GM23338 (cell line): Measurements from ENCODE around the gene ACSL3. TPM values are rescaled to one million over a fixed set of nuclear protein-coding genes. Genes with fewer than 3 reads are reported as not detected.
A peak's percentile ranks its signal among the peaks of the same experiment; 100 is the strongest.

Experiments used
- ATAC-seq: fragments of 200-7000 bp; cut with Tn5 transposase; 3 replicates; pipeline ENCODE4 v1.9.1; 2020
- DNase-seq: peaks from one replicate; pipeline ENCODE4 v3.0.0-alpha.2; 2015; ENCODE audit warnings: low spot score
- H2AFZ ChIP-seq: fragments of 200-600 bp; sonication (generic); 2 replicates; pipeline ENCODE4 v1.8.0; 2016; ENCODE audit warnings: antibody characterized with exemption, mild to moderate bottlenecking, moderate library complexity
- H3F3A ChIP-seq: fragments of 200-600 bp; sonication (generic); replicated peaks from 2 replicates; pipeline ENCODE4 v1.8.0; 2017; ENCODE audit warnings: antibody characterized with exemption, mixed run types, low read depth
- H3K27ac ChIP-seq: fragments of 200-600 bp; sonication (generic); 2 replicates; pipeline ENCODE4 v1.6.1; 2016; ENCODE audit warnings: low read depth
- H3K27me3 ChIP-seq: fragments of 200-600 bp; sonication (generic); 2 replicates; pipeline ENCODE4 v1.8.0; 2016; ENCODE audit warnings: mild to moderate bottlenecking, mixed run types, moderate library complexity; ENCODE audit not compliant: insufficient read depth
- H3K36me3 ChIP-seq: fragments of 200-600 bp; sonication (generic); 2 replicates; pipeline ENCODE4 v1.8.0; 2016; ENCODE audit warnings: mild to moderate bottlenecking; ENCODE audit not compliant: insufficient read depth
- H3K4me1 ChIP-seq: fragments of 200-600 bp; sonication (generic); 2 replicates; pipeline ENCODE4 v1.8.0; 2016; ENCODE audit warnings: mild to moderate bottlenecking, moderate library complexity; ENCODE audit not compliant: insufficient read depth
- H3K4me2 ChIP-seq: fragments of 200-600 bp; sonication (generic); 2 replicates; pipeline ENCODE4 v1.7.1; 2017; ENCODE audit warnings: mixed run types
- H3K4me3 ChIP-seq: fragments of 200-600 bp; sonication (generic); 2 replicates; pipeline ENCODE4 v1.6.1; 2016; ENCODE audit warnings: mixed run types
- H3K79me2 ChIP-seq: fragments of 200-600 bp; sonication (generic); replicated peaks from 2 replicates; pipeline ENCODE4 v1.8.0; 2017; ENCODE audit warnings: mild to moderate bottlenecking; ENCODE audit not compliant: insufficient read depth
- H3K9me2 ChIP-seq: fragments of 200-600 bp; sonication (generic); 2 replicates; pipeline ENCODE4 v1.8.0; 2017; ENCODE audit not compliant: insufficient read depth
- H4K20me1 ChIP-seq: fragments of 200-600 bp; sonication (generic); replicated peaks from 2 replicates; pipeline ENCODE4 v1.8.0; 2017; ENCODE audit warnings: mild to moderate bottlenecking; ENCODE audit not compliant: insufficient read depth
- H3K27ac Mint-ChIP-seq: 2 replicates; pipeline ENCODE4 v1.8.0; 2020; ENCODE audit warnings: inconsistent platforms, mild to moderate bottlenecking, moderate library complexity, mixed read lengths
- H3K27me3 Mint-ChIP-seq: 3 replicates; pipeline ENCODE4 v1.8.0; 2022; ENCODE audit warnings: low read depth, mild to moderate bottlenecking, moderate library complexity, mixed read lengths, inconsistent platforms; ENCODE audit not compliant: insufficient read depth, poor library complexity
- H3K36me3 Mint-ChIP-seq: 3 replicates; pipeline ENCODE4 v1.8.0; 2021; ENCODE audit warnings: low read depth, mild to moderate bottlenecking, inconsistent platforms, moderate library complexity, mixed read lengths
- H3K4me1 Mint-ChIP-seq: 3 replicates; pipeline ENCODE4 v1.8.0; 2020; ENCODE audit warnings: mild to moderate bottlenecking, inconsistent platforms, mixed read lengths
- H3K4me3 Mint-ChIP-seq: 3 replicates; pipeline ENCODE4 v1.8.0; 2021; ENCODE audit warnings: moderate library complexity, mild to moderate bottlenecking, inconsistent platforms, mixed read lengths
- H3K9me3 Mint-ChIP-seq: 3 replicates; pipeline ENCODE4 v1.8.0; 2020; ENCODE audit warnings: moderate library complexity, mild to moderate bottlenecking, inconsistent platforms, mixed read lengths
- CREB1 ChIP-seq: fragments of 250-450 bp; sonication (Bioruptor Pico); IDR thresholded peaks from 2 replicates; pipeline ENCODE4 v1.5.0; 2020; ENCODE audit warnings: low read depth, mild to moderate bottlenecking, moderate library complexity
- EZH2 ChIP-seq: fragments of 200-600 bp; sonication (generic); IDR thresholded peaks from one replicate; pipeline ENCODE4 v1.8.0; 2017; ENCODE audit warnings: antibody characterized with exemption, mild to moderate bottlenecking, low read depth; ENCODE audit not compliant: unreplicated experiment
- EZH2phosphoT487 ChIP-seq: fragments of 200-600 bp; sonication (generic); IDR thresholded peaks from one replicate; pipeline ENCODE4 v1.8.1; 2018; ENCODE audit warnings: antibody characterized with exemption; ENCODE audit not compliant: unreplicated experiment
- JUNB ChIP-seq: IDR thresholded peaks from one replicate; pipeline ENCODE4 v1.6.1; 2016; ENCODE audit warnings: antibody characterized with exemption; ENCODE audit not compliant: unreplicated experiment
- NANOG ChIP-seq: IDR thresholded peaks from 2 replicates; pipeline ENCODE4 v1.6.1; 2016; ENCODE audit warnings: antibody characterized with exemption, borderline replicate concordance
- POLR2AphosphoS5 ChIP-seq: IDR thresholded peaks from 2 replicates; pipeline ENCODE4 v1.6.1; 2016; ENCODE audit warnings: antibody characterized with exemption, low read depth
- STAT1 ChIP-seq: IDR thresholded peaks from one replicate; pipeline ENCODE4 v1.6.1; 2016; ENCODE audit warnings: antibody characterized with exemption; ENCODE audit not compliant: unreplicated experiment
- ZNF114 ChIP-seq: fragments of 250-450 bp; sonication (Bioruptor Pico); IDR thresholded peaks from 2 replicates; pipeline ENCODE4 v1.5.0; 2020; ENCODE audit warnings: mild to moderate bottlenecking, moderate library complexity
- ZNF331 ChIP-seq: fragments of 250-450 bp; sonication (Bioruptor Pico); IDR thresholded peaks from 2 replicates; pipeline ENCODE4 v1.5.0; 2020; ENCODE audit warnings: low read depth, mild to moderate bottlenecking, moderate library complexity
- polyA plus RNA-seq: library from polyadenylated mRNA; unstranded; fragments of >200 nt; fragmentation: Nextera tagmentation; extraction: Ambion mirVana; gene quantifications from 2 replicates; pipeline ENCODE4 v1.2.1, GENCODE V29; 2016
- total RNA-seq: library from RNA; depleted of rRNA; stranded (reverse); fragments of >200 nt; shearing (Covaris generic); gene quantifications from 2 replicates; pipeline ENCODE4 v1.2.3, GENCODE V29; 2014
- TF ChIP-seq, protein P1 (sequence below), 2 experiments: fragments of 200-600 bp in 1 of 2; sonication (generic) in 1 of 2; conservative IDR thresholded peaks; 2 replicates each; pipeline versions ENCODE4 v1.5.1 to v1.6.1; 2016 to 2017; ENCODE audit warnings: antibody characterized with exemption in 2 of 2, low read depth in 2 of 2, mild to moderate bottlenecking in 2 of 2, moderate library complexity in 1 of 2
- TF ChIP-seq, protein P2 (sequence below): IDR thresholded peaks from one replicate; pipeline ENCODE4 v1.6.1; 2018; ENCODE audit warnings: antibody characterized with exemption; ENCODE audit not compliant: unreplicated experiment
- TF ChIP-seq, protein P3 (sequence below): fragments of 250-450 bp; sonication (Bioruptor Pico); IDR thresholded peaks from 2 replicates; pipeline ENCODE4 v1.5.0; 2020; ENCODE audit warnings: mild to moderate bottlenecking, moderate library complexity
- TF ChIP-seq, protein P4 (sequence below): IDR thresholded peaks from 2 replicates; pipeline ENCODE4 v1.6.1; 2016; ENCODE audit warnings: antibody characterized with exemption

ACSL3 gene
- total and polyA plus RNA-seq, 2 experiments from 2014 or later = 55.3 to 130 TPM

DNA sequence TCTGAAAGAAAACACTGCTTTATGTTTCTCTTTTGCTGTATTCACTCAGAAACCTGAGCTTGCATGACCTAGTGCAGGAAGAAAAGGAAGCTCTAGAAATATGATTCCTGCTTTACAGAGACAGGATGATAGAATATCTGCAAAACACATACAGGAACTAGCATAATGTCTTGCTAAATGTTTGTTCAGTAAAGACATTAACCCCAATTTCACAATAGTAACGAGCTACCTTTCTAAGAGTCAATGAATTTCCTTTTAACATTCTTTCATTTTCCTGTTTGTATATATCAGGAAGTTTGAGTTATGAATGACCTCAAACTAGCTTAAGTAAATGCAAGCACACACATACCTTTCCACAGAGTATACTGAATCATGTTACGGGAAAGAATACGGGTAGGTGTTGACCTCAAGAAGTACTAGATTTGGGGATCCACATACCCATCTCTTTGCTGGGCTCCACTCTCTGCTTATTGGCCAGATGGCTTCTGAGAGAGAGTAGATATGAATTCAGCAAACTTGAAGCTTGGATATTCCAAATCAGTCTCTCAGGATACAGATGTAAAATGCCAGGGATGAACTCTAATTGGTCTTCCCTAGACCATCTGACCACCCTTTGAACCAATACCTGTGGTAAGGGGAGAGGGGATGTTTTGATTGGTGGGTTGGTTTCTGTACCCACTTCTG, 18.2 kb upstream of the ACSL3 start:
- Histone ChIP-seq H3K4me2 (no peak overlapping the region), H3F3A (no peaks in the 10 kb centered on the region), H3K27me3 (no peaks in the 10 kb centered on the region), H2AFZ (peak overlapping the region; percentile 43; the same call in 1 of the 2 replicates), H3K79me2 (no peaks in the 10 kb centered on the region), H3K36me3 (no peaks in the 10 kb centered on the region), H3K9me2 (no peaks in the 10 kb centered on the region), H3K27ac (no peak overlapping the region), H3K4me1 (no peaks in the 10 kb centered on the region), H4K20me1 (no peaks in the 10 kb centered on the region), H3K4me3 (no peak overlapping the region)
- no peak overlapping the region for H3K27ac Mint-ChIP-seq
- H3K36me3 Mint-ChIP-seq = no peaks in the 10 kb centered on the region
- H3K4me3 Mint-ChIP-seq = no peak overlapping the region
- ATAC-seq (no peak), DNase-seq (no peak)
- peaks cover 2% of the 10 kb centered on the region for H3K27me3 Mint-ChIP-seq
- TF ChIP-seq ZNF114 (CRISPR knock-in tag) = no peak
- no peak for TF ChIP-seq CREB1 (CRISPR knock-in tag)
- TF ChIP-seq NANOG = no peak
- TF ChIP-seq, protein P1, sequence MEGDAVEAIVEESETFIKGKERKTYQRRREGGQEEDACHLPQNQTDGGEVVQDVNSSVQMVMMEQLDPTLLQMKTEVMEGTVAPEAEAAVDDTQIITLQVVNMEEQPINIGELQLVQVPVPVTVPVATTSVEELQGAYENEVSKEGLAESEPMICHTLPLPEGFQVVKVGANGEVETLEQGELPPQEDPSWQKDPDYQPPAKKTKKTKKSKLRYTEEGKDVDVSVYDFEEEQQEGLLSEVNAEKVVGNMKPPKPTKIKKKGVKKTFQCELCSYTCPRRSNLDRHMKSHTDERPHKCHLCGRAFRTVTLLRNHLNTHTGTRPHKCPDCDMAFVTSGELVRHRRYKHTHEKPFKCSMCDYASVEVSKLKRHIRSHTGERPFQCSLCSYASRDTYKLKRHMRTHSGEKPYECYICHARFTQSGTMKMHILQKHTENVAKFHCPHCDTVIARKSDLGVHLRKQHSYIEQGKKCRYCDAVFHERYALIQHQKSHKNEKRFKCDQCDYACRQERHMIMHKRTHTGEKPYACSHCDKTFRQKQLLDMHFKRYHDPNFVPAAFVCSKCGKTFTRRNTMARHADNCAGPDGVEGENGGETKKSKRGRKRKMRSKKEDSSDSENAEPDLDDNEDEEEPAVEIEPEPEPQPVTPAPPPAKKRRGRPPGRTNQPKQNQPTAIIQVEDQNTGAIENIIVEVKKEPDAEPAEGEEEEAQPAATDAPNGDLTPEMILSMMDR (conservative IDR thresholded peaks at IDR 0.05; ENCODE audit: low read depth in 2 of 2) = no peak
- TF ChIP-seq, protein P2, sequence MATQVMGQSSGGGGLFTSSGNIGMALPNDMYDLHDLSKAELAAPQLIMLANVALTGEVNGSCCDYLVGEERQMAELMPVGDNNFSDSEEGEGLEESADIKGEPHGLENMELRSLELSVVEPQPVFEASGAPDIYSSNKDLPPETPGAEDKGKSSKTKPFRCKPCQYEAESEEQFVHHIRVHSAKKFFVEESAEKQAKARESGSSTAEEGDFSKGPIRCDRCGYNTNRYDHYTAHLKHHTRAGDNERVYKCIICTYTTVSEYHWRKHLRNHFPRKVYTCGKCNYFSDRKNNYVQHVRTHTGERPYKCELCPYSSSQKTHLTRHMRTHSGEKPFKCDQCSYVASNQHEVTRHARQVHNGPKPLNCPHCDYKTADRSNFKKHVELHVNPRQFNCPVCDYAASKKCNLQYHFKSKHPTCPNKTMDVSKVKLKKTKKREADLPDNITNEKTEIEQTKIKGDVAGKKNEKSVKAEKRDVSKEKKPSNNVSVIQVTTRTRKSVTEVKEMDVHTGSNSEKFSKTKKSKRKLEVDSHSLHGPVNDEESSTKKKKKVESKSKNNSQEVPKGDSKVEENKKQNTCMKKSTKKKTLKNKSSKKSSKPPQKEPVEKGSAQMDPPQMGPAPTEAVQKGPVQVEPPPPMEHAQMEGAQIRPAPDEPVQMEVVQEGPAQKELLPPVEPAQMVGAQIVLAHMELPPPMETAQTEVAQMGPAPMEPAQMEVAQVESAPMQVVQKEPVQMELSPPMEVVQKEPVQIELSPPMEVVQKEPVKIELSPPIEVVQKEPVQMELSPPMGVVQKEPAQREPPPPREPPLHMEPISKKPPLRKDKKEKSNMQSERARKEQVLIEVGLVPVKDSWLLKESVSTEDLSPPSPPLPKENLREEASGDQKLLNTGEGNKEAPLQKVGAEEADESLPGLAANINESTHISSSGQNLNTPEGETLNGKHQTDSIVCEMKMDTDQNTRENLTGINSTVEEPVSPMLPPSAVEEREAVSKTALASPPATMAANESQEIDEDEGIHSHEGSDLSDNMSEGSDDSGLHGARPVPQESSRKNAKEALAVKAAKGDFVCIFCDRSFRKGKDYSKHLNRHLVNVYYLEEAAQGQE = no peak
- no peak for TF ChIP-seq POLR2AphosphoS5
- TF ChIP-seq STAT1 = no peak
- no peak for TF ChIP-seq JUNB
- no peak for TF ChIP-seq ZNF331 (CRISPR knock-in tag)
- TF ChIP-seq, protein P3, sequence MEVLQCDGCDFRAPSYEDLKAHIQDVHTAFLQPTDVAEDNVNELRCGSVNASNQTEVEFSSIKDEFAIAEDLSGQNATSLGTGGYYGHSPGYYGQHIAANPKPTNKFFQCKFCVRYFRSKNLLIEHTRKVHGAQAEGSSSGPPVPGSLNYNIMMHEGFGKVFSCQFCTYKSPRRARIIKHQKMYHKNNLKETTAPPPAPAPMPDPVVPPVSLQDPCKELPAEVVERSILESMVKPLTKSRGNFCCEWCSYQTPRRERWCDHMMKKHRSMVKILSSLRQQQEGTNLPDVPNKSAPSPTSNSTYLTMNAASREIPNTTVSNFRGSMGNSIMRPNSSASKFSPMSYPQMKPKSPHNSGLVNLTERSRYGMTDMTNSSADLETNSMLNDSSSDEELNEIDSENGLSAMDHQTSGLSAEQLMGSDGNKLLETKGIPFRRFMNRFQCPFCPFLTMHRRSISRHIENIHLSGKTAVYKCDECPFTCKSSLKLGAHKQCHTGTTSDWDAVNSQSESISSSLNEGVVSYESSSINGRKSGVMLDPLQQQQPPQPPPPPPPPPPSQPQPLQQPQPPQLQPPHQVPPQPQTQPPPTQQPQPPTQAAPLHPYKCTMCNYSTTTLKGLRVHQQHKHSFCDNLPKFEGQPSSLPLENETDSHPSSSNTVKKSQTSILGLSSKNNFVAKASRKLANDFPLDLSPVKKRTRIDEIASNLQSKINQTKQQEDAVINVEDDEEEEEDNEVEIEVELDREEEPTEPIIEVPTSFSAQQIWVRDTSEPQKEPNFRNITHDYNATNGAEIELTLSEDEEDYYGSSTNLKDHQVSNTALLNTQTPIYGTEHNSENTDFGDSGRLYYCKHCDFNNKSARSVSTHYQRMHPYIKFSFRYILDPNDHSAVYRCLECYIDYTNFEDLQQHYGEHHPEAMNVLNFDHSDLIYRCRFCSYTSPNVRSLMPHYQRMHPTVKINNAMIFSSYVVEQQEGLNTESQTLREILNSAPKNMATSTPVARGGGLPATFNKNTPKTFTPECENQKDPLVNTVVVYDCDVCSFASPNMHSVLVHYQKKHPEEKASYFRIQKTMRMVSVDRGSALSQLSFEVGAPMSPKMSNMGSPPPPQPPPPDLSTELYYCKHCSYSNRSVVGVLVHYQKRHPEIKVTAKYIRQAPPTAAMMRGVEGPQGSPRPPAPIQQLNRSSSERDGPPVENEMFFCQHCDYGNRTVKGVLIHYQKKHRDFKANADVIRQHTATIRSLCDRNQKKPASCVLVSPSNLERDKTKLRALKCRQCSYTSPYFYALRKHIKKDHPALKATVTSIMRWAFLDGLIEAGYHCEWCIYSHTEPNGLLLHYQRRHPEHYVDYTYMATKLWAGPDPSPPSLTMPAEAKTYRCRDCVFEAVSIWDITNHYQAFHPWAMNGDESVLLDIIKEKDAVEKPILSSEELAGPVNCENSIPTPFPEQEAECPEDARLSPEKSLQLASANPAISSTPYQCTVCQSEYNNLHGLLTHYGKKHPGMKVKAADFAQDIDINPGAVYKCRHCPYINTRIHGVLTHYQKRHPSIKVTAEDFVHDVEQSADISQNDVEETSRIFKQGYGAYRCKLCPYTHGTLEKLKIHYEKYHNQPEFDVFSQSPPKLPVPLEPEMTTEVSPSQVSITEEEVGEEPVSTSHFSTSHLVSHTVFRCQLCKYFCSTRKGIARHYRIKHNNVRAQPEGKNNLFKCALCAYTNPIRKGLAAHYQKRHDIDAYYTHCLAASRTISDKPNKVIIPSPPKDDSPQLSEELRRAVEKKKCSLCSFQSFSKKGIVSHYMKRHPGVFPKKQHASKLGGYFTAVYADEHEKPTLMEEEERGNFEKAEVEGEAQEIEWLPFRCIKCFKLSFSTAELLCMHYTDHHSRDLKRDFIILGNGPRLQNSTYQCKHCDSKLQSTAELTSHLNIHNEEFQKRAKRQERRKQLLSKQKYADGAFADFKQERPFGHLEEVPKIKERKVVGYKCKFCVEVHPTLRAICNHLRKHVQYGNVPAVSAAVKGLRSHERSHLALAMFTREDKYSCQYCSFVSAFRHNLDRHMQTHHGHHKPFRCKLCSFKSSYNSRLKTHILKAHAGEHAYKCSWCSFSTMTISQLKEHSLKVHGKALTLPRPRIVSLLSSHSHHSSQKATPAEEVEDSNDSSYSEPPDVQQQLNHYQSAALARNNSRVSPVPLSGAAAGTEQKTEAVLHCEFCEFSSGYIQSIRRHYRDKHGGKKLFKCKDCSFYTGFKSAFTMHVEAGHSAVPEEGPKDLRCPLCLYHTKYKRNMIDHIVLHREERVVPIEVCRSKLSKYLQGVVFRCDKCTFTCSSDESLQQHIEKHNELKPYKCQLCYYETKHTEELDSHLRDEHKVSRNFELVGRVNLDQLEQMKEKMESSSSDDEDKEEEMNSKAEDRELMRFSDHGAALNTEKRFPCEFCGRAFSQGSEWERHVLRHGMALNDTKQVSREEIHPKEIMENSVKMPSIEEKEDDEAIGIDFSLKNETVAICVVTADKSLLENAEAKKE (CRISPR knock-in tag) = no peak
- TF ChIP-seq, protein P4, sequence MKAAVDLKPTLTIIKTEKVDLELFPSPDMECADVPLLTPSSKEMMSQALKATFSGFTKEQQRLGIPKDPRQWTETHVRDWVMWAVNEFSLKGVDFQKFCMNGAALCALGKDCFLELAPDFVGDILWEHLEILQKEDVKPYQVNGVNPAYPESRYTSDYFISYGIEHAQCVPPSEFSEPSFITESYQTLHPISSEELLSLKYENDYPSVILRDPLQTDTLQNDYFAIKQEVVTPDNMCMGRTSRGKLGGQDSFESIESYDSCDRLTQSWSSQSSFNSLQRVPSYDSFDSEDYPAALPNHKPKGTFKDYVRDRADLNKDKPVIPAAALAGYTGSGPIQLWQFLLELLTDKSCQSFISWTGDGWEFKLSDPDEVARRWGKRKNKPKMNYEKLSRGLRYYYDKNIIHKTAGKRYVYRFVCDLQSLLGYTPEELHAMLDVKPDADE = no peak
- TF ChIP-seq EZH2 = no peak
- no peak for TF ChIP-seq EZH2phosphoT487
- H3K4me1 Mint-ChIP-seq = no peaks in the 10 kb centered on the region
- no peaks in the 10 kb centered on the region for H3K9me3 Mint-ChIP-seq
